Epidermal melanocyte (primary cell): ENCODE data around the gene C1QTNF5.

Source experiments
- DNase-seq: peaks from one replicate; pipeline ENCODE4 v3.0.0; 2011; ENCODE audit warnings: low spot score; ENCODE audit not compliant: insufficient read length

Gene C1QTNF5

DNA sequence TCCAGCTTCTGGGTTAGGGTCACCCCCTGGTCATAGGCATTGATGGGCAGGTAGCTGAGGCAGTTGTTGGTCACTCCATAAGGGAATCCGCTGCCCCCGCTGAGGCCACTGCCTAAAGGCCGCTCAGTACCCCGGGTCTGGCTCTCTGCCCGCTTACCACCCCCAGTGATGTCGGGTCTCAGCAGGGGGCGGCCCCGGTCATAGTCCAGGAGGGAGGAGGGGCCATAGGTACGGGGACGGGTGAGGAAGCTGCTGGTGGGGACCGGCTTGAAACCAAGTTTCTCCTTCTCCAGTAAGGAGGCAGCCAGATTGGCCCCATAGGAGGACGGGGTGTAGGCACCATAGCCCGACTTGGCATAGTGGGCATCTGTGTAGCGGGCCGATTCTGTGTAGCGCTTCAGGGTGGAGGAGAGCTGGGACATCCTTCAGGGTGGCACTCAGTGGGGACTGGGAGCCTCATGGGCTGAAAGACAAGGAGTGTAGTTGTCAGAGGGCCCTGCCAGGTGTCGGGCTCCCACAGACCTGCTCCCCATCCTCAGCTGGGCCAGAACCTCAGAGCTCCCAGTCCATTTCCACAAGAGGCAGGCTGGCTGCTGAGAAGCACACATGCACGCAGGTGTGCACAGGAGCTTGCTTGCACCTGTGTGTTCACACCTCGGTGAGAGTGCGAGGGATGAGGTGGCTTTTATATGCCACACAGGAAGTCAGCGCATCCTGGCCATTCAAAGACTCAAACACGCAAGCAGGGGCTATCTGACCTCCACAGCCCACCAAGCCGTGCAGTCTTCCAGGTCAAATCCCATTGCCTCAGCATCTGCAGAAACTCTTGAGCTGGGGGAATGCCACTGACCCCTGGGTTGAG, 32.6 kb upstream of the C1QTNF5 start:
- no peak for DNase-seq

DNA sequence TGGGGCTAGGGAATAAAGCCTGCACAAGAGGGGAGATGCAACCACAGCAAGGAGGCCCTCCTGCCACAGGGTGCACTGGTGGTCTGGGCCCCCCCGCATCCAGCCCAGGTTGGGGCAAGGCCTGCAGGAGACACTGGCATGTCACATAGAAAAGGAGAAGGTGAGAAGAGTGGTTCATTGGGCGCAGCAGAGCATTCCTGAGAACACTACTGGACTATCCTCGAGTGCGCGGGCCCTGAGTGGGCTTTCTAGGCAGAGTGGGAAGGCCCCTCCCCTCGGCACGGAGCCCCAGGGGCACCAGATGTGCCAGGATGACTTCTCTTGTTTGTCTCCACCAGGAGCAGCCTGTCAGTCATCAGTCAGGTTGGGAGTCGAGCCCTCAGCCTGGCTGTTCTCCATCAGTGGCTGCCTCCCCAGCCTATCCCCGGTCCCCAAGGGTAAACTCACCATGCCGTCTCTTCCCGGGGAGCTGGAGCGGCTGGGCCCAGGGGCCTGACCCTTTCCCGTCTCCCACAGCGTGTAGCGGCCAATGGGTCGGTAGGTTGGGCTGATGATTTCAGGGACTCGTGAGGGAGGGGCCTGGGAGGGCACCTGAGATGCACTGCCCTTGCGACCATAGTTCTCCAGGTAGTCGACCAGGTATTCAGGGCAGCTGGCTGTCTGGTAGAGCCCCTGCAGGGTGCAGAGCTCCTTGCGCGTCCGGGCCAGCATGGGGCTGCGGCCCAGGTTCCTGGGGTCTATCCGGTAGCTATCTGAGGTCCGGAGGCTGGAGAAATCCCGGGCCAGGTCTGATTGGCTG, 31.8 kb upstream of the C1QTNF5 start:
- DNase-seq, result no peak

DNA sequence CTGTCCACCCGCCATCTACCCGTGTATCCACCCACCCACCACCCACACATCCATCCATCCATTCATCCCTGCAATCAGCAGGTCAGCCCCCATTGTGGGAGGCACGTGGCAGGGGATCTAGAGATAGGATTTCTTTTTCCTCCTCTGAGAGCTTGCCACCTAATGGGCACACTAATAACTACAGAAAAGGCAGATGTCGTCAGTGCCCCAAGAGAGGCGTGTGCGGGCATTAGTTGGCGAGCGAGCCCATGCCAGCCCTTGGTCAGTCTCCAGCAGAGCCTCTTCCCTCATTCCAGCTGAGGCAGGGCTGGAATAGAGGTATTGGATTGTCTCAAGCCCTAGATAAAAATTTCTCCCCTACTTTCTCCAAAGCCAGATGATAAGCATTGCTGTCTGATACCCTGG, 31.1 kb upstream of the C1QTNF5 start:
- no peak for DNase-seq

DNA sequence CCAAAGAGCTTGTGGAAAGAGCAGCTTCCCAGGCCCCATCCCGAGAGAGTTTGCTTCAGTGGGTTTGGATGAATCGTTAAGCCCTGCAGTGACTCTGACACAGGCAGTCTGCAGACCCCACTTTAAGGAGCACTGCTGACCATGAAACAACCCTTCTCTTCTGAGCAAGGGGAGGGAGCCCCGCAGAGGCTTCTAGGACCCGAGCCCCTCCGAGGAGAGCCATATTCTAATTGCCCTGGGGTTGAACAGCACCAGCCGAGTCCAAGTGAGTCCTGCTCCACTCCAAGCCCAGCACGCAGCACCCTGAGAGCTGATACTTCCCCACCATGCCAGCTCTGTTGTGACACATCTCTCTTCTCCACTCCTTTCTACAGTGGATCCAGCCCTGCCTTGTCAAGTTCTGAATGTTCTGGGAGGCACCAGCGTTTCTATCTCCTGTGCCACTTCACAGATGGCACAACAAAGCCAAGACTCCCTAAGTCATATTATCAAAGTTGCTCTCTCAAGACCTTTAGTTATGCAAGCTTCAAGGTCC, 30.5 kb upstream of the C1QTNF5 start:
- no peak for DNase-seq

DNA sequence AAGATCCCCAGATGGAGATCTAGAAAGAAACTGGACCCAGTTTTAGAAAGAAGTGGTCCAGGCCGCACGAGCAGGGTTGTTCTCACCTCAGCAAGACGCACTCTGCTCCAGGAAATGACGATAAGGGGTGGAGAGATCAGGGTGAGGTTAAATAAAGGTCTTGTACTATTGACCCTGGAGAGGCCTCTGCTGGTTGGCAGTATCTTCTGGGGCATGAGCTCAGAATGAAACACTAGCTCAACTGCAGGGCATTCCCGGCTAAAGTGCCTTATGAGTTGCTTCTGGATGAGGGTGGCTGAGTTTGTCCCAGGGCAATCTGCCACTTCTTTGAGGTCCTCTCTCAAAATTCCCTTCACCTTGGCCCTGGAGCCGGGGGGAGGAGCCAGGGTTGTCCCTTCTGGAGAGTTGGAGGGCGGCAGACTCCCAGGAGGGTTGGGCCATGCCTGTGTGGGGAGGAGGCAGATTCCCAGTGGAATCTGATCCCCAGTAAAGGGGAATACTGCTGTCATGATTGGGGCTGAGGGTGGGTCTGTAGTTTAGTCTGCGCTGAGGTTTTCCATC, 29.9 kb upstream of the C1QTNF5 start:
- DNase-seq, result no peak

DNA sequence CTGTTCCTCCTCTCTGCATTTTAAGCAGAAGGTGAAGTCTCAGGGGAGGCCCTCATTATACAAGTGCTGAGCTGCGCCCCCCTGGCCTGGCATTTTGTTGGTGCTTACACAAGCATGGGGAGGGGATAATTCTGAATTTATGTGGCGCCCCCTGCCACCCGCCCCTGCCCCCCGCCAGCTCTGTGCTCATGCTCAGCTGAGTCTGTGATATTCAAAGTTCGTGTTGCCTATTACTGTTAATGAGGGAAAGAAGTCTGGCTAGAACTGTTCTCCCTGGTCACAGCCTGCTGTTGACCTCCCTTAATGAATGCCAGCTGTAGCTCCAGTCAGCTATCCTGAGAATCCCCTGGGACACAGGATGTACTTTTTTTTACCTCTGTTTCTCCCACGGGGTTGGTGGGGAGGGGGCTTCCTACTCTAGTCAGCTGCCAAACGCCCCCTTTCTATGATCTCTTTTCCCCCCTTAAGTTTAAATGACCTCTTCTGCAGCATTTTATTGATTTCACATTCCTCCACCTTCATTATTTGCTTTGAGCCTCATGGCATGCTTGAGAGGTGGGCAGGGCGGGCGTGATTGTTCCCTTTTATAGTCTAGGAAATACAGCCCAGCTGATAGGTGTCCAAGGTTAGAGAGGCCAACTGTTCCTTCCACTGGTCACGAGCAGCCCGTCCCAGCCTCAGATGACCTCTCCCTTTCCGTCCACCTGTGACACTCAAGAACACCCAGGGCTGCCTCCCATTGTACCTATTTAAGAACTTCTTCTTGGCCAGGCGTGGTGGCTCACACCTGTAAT, 28.6 kb upstream of the C1QTNF5 start:
- no peak for DNase-seq

DNA sequence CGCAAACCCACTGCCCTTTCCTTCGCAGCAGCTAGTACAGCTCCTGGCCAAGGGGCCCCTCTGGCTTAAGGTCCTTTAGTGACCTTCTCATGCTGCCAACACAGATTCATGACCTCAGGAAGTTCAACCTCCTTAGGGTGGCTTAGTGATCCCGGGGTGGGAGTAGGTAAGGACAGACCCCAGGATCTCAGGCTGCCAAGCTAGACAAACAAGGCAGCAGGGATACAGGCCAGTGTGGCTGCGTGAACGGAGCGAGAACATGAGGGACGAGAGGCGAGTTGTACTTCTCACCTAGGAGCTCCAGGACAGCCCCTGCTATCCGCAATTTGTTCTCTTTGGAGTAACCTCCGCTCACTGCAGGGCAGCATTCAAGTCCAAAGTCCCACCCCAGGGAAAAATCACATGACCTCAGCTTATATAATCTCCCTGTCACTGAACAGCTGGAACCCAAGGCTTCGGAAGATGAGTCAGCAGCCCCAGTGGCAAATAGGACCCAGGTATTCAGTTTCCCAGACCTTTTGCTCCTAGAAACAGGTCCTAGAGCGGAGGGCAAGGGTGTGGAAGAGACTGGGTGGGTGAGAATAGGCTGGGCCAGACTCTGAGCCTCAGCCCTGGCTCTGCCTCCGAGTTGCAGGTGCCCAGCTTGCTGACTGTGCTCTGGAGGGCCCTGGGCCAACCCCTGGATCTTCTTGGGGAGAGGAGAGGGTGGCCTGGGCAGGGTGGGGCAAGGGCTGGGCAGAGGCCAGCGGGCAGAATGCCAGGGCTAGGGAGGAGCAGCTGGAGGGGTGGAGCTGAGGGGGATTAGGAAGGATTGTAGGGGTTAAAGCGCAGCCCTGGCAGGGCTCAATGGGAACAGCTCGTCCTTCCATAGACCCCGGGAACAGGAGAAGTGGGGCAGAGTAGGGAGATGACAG, 27.7 kb upstream of the C1QTNF5 start:
- no peak for DNase-seq

DNA sequence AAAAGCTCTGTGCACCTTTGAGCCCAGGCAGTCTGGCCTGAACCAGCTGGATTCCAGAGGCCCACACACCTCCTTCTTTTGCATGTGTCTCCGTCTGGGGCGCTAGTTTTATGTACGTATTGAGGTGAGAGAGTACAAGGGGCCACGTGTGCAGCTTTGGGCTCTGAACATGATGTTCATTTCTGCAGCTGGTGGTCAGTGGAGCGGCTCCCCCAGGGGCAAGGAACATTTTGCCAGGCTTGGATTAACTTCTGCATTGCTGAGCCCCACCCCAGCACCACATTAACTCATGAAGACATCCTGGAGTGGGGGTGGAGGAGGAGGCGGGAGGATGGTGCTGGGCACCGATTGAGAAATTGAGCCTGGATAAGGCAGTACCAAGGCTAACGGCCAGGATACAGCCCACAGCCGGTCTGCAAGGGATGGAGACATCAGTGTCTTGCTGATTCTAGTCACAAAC, 27.0 kb upstream of the C1QTNF5 start:
- DNase-seq, result no peak

DNA sequence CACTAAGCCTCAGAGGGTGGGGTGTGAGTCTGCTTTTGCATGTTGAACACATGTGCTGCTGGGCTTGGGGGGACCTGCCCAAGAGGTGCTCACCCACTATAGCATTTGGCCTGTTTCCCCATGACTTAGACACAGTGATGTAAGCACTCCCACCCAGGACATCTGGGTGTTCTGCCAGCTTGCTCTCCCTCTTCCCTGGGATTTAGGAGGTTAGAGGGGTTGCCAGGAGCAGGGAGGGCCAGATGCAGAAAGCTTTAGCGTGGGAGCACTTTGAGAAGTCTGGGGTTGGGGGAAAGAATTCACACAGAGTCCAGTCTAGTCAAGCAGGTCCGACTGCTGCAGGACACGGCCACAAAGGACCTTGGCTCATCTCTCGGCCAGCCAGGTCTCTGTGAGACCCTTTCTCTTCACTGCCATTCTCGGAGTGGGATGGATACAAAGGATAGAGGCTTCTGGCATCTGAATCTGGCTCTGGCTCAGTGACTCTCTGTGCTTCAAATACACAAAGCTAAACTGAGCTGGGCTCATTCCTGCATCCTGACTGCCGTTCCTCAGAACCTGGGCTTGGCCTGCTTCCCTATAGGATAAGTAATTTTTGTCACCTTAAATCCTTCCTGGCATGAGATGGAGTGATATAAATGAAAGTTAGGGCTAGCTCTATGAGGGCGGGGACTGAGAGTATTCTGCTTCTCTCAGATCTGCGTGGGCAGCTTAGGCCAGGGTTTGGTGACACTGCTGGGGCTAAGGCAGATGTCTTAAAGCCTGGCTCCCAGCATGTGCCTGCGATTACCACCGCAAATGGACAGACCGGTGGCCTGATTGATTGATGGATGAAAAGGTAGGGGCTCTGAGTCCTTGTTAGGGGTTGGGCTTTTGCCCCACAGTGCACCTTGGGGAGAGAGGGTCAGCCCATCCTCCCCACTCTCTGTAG, 26.3 kb upstream of the C1QTNF5 start:
- no peak for DNase-seq

DNA sequence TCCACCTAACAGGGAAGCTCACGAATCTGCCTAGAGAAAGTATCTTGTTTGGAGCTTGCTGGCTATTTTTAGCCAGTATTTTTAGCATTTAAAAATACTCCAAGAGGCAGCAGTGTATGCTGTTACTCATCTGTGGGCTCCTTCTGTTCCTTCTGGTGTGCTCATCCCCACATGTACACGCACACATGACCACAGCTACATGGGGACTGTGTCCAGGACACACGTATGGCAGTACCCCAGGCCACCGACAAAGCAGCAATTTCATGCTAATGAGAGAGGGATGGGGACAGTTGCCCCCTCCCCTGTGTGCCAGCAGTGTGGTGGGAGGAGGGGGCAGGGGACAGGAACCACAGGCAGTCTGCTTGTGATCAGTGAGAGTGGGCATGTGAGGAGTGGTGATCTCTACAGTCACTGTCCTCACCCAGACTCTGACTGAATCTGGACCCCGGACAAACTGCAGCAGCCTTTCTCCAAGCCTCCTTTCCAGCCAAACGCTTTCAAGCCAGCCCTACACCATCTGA, 24.4 kb upstream of the C1QTNF5 start:
- no peak for DNase-seq

DNA sequence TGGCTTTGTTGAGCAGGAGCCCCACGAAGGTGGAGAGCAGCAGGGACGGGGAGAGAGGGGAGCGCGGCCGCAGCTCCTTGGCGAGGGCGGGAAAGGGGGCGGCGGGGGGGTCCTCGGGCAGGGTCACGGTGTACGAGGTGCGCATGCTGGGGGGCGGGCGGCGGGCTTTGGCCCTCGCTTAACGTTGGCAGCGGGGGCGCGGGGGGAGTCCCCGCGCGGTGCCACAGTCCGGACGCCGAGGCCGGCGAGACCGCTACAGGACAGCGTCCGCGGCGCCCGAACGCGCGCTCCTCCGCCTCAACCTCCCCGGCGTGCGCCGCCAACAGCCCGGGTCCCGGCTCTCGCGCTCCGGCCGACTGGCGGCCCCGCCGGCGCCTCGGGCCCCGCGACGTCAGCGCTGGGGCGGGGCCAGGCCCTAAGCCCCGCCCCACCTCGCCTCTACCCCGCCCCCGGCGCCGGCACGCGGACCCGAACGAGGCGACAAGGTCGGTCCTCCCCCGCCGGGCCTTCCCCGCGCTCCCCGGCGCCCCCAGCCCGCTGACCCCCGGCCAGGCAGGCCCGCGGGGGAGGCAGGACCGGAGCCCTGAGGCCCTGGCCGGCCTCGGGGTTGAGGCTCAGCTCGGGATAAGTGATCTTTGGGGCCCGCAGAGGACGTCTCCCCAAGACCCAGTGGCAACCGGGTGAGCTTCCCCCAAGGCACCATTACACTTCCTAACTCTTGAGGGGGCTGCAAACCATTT, 23.3 kb upstream of the C1QTNF5 start:
- DNase-seq, result peak; percentile 50

DNA sequence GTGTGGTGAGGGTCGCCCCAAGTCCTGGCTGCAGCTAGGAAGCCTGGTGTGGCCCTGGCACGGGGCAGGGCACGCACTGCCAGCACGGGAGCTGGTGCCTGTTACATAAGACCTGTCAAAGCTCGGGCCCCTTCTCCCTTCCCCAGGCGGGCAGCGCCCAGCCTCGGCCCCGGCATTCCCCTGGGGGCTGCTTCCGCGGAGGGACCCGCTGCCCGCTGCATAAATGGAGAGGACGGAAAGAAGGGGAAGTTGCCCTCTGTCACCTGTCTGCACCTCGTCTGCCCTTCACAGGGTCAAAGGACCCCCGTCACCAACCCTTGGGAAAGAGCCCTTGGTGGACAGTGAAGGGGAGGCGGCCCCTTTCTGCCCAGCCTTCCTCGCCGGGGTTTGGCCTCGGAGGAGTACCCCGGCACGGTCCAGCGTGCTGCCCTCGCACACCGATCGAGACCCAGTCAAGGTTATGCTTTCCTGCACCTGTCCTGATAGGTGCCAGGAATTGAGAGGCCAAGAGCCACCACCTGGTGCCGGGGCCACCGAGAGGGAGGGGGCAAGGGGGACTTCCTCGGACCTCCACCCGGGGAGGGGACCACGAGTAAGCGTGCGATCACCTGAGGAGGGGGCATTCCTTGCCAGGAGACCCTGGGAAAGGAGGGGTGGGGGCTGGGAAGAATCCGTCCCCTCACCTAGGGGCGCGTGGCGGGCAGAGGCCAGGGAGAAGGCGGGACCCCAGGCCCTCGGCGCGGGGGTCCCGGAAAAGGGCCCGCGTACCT, 22.6 kb upstream of the C1QTNF5 start:
- DNase-seq, result no peak

DNA sequence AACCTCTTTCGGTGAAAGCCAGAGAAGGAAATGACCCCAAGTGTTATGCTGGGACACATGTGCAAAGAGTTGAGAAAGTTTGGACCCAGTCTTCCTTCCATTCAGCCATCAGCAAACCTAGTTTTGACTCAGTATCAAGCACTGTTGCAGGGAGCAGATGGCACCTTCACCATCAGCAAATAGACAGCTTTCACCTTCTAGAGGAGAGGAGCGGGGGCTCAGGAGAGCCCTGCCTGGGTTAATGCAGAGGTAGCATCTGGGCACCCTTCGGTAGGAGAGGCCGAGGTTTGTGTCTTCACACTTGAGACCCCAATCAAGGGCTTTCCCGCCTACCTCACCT, 22.0 kb upstream of the C1QTNF5 start:
- DNase-seq, result no peak

DNA sequence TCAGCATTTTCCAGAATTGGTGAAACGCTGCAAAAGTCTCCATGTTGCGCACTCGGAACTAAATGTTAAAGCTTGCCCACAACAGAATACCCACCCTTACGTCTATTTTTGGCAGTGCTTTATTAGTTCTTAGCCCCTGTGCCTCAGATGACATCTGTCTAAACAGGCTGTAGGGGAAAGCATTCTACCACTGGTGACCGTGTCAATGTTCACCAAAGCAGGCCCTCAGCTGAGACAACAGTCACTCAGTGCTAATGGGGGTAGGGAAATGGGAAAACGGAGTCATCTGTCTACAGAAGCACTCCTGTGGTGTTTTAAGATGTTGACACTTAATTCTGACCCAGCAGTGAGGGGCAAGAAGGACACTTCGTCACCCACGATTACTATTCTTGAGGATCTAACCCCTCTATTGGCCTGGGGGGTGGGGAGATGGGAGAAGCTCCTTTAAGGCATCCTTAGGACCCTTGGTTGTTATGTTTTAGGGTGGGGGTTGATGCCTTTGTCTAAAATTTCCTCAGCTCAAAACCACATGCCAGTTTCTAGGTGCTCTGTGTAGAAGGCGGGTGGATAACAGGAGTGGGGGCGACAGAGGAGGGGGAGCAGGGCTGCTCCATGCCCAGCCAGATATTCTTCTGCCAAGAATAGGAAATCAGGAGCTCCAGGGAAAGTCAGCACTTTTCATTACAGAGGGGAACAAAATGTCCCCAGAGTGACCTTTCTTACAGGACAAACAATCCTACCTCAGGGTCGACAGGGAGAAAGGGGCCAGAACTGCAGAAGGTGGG, 21.4 kb upstream of the C1QTNF5 start:
- no peak for DNase-seq

DNA sequence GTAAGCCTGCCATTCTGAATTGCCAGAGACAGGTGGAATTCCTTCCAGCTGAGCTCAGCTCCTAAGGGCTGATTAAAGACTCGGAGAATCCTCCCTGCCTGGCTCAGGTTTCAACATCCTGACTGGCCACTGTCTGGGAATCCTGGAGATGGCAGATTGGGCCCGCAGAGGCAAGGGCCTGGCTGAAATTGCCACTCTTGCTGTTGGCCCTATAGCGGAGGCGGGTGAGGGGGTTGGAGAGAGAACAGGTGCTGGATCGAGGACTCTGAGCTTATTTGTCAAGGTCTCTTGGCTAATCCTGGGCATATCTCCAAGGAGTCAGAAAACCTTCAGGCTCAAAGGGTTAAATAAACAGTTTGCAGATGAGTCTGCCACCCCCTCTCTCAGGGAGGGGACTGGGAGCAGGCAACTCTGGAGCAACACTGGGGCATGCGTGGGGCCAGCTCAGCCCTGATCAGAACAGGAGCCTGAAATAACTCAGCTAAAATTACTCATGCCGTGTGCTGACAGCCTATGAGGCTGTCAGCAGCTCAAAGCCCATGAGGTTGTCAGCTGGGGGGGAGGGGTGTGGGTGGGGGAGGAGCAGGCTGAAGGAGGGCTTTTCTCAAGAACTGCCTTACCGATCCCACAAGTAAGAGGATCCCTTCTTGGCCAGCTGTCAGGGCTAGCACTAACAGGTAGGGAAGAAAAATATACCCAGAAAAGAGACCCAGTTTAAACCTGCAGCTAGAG, 20.5 kb upstream of the C1QTNF5 start:
- no peak for DNase-seq
